Mesodermal cell (in vitro differentiated cells): ENCODE measurements around the gene TMEM248.
"Not testable (repeated sequence)": the region's sequence is repeated elsewhere in the genome, so short reads cannot be mapped to it uniquely, and the experiment has no call there.

ENCODE experiments used
- H3K27ac ChIP-seq: 2 replicates; pipeline ENCODE4 v1.7.0; 2013; ENCODE audit warnings: mild to moderate bottlenecking, low read depth, low read length, moderate library complexity; ENCODE audit not compliant: severe bottlenecking
- H3K36me3 ChIP-seq: 2 replicates; pipeline ENCODE4 v1.7.1; 2013; ENCODE audit warnings: mild to moderate bottlenecking, low read length, moderate library complexity; ENCODE audit not compliant: control insufficient read depth, insufficient read depth
- H3K4me1 ChIP-seq: one replicate; pipeline ENCODE4 v1.7.1; 2013; ENCODE audit warnings: mild to moderate bottlenecking, low read length; ENCODE audit not compliant: insufficient read depth, control insufficient read depth, poor library complexity, severe bottlenecking
- H3K4me3 ChIP-seq: 2 replicates; pipeline ENCODE4 v1.7.0; 2013; ENCODE audit warnings: low read length, control low read depth, mild to moderate bottlenecking; ENCODE audit not compliant: insufficient read depth, poor library complexity, severe bottlenecking; ENCODE audit errors: extremely low read depth
- H3K9me3 ChIP-seq: 2 replicates; pipeline ENCODE4 v1.7.1; 2013; ENCODE audit warnings: mild to moderate bottlenecking, low read length, moderate library complexity; ENCODE audit not compliant: control insufficient read depth
- WGBS, 2 experiments: methylation state at CpG; one replicate each; pipeline ENCODE4 v1.1.5; 2013; ENCODE audit warnings: missing lambda C conversion rate in 2 of 2; ENCODE audit not compliant: insufficient coverage in 2 of 2; 5-methylcytosine and 5-hydroxymethylcytosine counted together

TMEM248 gene

DNA sequence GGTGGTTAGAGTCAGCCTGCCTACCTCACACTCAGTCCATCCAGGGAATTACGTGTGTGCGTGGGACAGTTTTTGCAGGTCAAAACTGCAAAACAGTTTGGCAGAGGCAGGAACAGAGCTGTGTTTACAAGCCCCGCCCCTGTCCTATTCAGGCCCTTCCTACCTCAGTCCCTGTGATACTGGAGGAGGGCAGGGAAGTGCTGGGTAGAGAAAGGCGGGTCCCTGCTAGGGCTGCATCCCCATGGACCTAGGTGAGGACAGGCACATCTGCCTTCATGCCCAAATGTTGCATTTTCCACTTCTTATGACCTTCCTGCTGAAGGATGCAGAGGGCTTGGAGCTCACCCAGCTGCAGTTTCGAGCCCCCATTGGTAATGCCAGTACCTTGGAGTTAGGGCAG is 49.3 kb downstream of the TMEM248 start:
- Histone ChIP-seq H3K4me3 (no peak overlapping the region), H3K36me3 (no peaks in the 10 kb centered on the region), H3K4me1 (no peaks in the 10 kb centered on the region), H3K27ac (no peak overlapping the region), H3K9me3 (no peaks in the 10 kb centered on the region)
- WGBS, 2 experiments: 80 to 86% methylated on average over 1 to 4 of the region's 5 CpGs

DNA sequence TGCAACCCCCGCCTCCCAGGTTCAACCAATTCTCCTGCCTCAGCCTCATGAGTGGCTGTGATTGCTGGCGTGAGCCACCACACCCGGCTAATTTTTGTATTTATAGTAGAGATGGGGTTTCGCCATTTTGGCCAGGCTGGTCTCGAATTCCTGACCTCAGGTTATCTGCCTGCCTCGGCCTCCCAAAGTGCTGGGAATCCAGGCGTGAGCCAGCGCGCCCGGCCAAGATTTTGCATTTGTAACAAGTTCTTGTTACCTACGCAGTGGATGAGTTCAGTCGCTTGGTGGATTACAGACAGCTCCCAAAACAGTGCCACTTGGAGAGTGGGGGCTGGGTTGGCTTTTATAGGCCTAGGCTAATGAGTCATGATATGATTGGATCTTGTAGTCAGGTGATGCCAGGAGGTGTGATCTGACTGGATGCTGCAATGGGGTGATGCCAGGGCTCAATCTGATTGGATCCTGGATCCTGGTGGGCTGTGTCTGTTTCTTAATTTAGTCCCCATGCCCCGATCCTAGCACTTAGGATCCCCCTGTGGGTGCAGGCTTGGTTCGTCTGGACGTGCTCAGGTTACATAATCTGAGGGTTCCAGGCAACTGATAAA is 54.1 kb downstream of the TMEM248 start:
- H3K9me3 ChIP-seq: peaks cover 4% of the 10 kb centered on the region
- H3K4me3 ChIP-seq: no peak overlapping the region
- no peaks in the 10 kb centered on the region for H3K4me1 ChIP-seq
- H3K27ac ChIP-seq: no peak overlapping the region
- WGBS, 2 experiments: 94 to 95% methylated on average over 12 to 15 of the region's 15 CpGs
- H3K36me3 ChIP-seq: no peaks in the 10 kb centered on the region

DNA sequence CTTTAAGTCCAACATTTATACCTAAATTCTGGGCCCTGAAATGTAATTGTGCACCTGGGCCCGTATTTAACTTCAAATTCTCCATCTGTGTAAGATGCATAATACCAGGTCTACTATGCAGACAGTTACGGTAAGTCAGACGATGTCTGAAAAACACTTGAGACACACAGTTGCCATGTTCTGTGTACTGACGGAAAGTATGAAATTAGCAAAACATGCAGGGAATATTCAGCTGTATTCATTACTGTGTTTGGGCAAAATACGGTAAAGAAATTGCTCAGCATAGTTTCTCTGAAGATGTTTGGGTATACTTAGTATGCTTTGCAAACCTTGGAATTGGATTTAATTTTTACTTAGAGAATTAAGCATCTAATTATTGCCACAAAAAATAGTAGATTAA is 57.3 kb downstream of the TMEM248 start:
- WGBS, 2 experiments: no CpG with 5 or more reads among the region's 5 CpGs

DNA sequence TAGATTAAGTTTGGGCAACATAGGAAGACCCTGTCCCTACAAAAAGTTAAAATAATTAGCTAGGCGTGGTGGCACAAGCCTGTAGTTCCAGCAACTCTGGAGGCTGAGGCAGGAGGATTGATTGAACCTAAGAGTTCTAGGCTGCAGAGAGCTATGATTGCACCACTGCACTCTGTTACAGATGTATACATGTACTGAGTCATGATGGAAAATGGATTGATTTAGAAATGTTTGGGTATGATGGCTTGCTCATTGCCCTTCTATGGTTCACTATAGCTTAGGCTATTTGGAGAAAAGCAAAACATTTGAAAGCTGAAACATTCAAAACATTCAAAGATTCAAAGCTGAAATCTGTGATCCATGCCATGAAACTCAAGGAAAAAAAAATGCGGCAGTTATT is 58.0 kb downstream of the TMEM248 start:
- not testable (repeated sequence) for H3K4me3 ChIP-seq, H3K27ac ChIP-seq, H3K4me1 ChIP-seq, H3K36me3 ChIP-seq
- WGBS, 2 experiments: 85 to 90% methylated on average over 1 to 2 of the region's 2 CpGs
- H3K9me3 ChIP-seq: peaks cover 14% of the 10 kb centered on the region

More for the DNA sequence above, 57.3 kb downstream of the TMEM248 start:
- not testable (repeated sequence) for H3K36me3 ChIP-seq, H3K4me1 ChIP-seq, H3K27ac ChIP-seq, H3K4me3 ChIP-seq
- H3K9me3 ChIP-seq: peaks cover 14% of the 10 kb centered on the region

DNA sequence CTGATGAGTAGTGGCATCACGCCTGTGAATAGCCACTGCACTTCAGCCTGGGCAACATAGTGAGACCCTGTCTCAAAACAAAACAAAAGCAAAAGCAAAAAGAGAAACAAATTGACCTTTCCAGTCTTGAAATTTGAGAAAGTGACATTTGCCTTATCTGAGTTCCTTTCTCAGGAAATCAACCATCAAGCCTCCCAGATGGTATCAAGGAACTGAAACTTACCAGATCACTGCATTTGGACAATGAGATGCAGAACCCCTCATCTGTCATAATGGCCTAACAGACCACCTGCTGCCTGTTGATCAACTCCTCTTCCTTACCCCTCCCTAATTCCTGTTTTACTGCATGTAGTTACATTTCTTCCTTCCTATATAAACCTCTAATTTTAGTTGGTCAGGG is 59.3 kb downstream of the TMEM248 start:
- H3K36me3 ChIP-seq, H3K4me3 ChIP-seq, H3K4me1 ChIP-seq, H3K27ac ChIP-seq: not testable (repeated sequence)
- WGBS, 2 experiments: 100% methylated on average over 1 of the region's 1 CpG
- H3K9me3 ChIP-seq: peaks cover 14% of the 10 kb centered on the region

DNA sequence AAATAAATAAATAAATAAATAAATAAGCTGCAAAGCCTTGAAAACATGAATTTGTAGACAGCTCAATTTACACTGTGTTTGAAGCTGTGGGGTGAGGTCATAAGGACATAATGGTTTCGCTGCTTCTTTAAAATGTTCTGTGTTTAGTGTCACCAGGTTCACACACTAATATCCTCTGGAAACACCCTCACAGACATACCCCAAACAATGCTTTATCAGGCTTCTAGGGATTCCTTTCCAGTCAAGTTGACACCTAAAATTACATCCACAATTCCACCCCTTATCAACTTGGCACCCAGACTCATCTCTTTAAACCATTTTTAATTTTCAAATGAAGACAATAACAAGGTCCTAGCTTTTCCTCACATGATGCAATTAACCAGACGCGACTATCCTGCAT is 68.5 kb downstream of the TMEM248 start:
- WGBS, 2 experiments: no CpG with 5 or more reads among the region's 3 CpGs
- not testable (repeated sequence) for H3K27ac ChIP-seq, H3K4me1 ChIP-seq, H3K4me3 ChIP-seq, H3K9me3 ChIP-seq
- H3K36me3 ChIP-seq: peaks cover 57% of the 10 kb centered on the region

DNA sequence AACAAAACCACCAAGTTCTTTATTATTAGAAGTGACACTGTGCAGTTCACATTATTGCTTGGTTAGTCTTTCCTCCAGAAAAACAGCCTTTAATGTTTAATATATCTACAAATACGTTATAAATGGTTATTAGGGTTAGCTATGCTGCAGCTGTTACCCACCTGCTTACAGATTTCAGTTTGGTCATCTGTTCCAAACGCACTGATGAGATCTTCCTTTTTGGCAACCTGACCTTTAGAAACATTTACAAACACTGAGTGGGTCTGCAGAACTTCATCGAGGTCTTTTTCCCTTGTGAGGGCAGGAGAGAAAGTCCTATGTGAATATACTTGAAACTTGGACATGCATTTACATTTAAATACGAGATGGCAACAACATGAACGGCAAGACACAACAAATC is 73.0 kb downstream of the TMEM248 start:
- H3K4me3 ChIP-seq: peak overlapping the region; percentile 65
- 100% methylated on average over 1 of the region's 5 CpGs; no CpG with 5 or more reads in 1 of the 2 experiments for WGBS, 2 experiments

DNA sequence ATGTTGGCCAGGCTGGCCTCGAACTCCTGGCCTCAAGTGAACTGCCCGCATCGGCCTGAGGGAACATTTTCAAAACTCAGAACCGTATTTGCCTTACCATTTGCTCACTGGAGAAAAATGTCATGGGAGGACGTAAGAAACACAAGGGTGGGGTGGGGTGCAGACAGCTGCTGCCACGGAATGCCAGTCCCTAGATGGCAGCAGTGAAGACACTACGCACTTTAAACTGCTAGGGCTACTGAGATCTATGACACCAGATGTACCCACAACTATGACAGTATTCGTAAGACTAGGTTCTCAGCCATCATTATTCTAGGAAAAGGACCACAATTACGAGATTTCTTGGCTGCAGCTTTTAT is 73.6 kb downstream of the TMEM248 start:
- not testable (repeated sequence) for H3K4me1 ChIP-seq, H3K9me3 ChIP-seq
- WGBS, 2 experiments: 0 to 8% methylated on average over 2 to 7 of the region's 9 CpGs
- H3K4me3 ChIP-seq: peak overlapping the region; percentile 65
- H3K27ac ChIP-seq: peak overlapping the region; percentile 97
- H3K36me3 ChIP-seq: peaks cover 40% of the 10 kb centered on the region

More for the DNA sequence above, 73.0 kb downstream of the TMEM248 start:
- Histone ChIP-seq H3K36me3 (peaks cover 42% of the 10 kb centered on the region), H3K27ac (peak overlapping the region; percentile 97)
- H3K4me1 ChIP-seq, H3K9me3 ChIP-seq: not testable (repeated sequence)

DNA sequence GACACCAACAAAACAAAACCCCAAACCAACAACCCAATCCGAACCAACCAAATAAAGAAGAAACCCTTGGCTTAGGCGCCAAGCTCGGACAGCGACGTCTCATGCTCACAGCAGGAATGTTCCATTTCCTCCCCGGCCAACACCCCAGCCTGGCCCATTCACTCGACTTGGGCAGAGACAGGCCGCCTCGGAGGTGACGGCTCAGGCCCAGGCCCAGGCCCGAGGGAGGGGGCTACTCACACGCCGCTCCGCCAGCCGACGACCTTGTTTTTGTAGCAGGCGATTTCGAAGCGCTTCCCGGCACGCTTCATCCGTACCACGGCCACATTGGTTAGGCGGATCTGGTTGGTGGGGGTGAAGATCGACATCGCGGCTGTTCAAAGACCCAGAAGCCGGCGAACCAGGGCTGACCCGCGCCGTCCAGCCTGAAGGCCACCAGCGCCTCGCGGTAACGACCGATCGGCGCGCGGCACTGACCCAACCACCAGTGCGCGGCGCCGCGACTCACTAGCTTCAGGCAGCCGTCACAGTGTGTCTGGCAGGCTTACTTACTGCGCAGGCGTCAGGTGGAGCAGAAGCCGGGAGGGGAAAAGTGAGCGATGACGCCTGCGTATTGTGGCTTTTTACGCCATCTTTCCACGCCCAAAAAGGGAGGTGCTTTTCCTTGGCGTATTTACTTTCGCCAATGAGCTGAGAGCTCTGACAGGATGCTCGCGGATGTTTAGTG is 74.2 kb downstream of the TMEM248 start, which contains the start of gene SBDS:
Gene SBDS, minus strand, starts transcription at position 537 of the 727 bp plus-strand sequence. Its CDS starts 169 bp downstream, at position 368.
- H3K9me3 ChIP-seq, H3K4me1 ChIP-seq: not testable (repeated sequence)
- H3K4me3 ChIP-seq: peak within 1 kb of the TSS; percentile 65
- WGBS, 2 experiments: 0 to 1% methylated on average over 19 to 49 of the region's 59 CpGs
- peak within 1 kb of the TSS; percentile 97 for H3K27ac ChIP-seq
- peaks cover 39% of the 10 kb centered on the region for H3K36me3 ChIP-seq

DNA sequence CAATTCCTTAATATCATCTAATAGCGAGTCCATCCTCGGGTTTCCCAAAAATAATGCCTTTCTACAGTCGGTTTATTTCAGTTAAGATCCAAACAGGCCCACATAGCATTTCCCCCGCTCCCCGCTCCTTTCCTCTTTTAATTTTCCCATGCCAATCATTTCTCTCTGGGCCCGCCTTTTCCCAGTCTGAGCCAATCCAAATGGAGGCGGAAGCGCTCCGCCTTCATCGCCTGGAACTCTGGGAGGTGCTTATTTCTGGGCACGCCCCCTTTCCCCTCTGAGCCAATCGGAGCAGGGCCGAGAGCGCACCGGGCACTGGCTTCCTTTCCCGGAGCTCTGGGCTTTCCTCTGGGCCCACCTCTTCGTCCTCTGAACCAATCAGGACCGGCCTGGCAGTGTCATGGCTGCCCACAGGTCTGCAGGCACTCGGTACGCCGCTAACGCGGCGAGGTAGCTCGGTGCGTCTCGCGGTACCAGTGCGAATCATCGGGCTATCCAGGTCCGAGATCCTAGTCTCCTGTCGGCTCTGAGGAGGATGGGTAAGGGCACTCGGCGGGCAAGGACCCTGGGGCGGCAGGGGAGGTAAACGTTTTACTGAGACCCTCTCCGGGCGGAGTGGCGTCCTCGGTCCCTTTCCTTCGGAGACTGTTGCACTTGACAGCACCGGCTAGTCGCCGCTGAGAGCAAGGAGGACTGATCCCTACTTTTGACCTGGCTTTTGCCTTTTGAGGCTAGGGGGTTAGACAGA is 75.6 kb downstream of the TMEM248 start, which contains the start of gene TYW1:
Gene TYW1, plus strand, starts transcription at position 390 of the 748 bp plus-strand sequence. Its CDS starts 146 bp downstream, at position 536.
- 0% methylated on average over 14 to 24 of the region's 44 CpGs for WGBS, 2 experiments
- H3K4me3 ChIP-seq: peak within 1 kb of the TSS; percentile 65
- H3K36me3 ChIP-seq: peaks cover 29% of the 10 kb centered on the region
- not testable (repeated sequence) for H3K4me1 ChIP-seq, H3K9me3 ChIP-seq
- peak within 1 kb of the TSS; percentile 79 for H3K27ac ChIP-seq
